HFFc6 (cell line): Measurements from ENCODE around the gene XXYLT1. TPM values are rescaled to one million over a fixed set of nuclear protein-coding genes. Genes with fewer than 3 reads are reported as not detected.

Experiments used
- DNase-seq: peaks from one replicate; pipeline ENCODE4 v3.0.0-alpha.2; 2018
- H3K27ac Mint-ChIP-seq: 2 replicates; pipeline ENCODE4 v1.8.0; 2020; ENCODE audit warnings: mild to moderate bottlenecking, mixed read lengths
- H3K27me3 Mint-ChIP-seq: 2 replicates; pipeline ENCODE4 v1.8.0; 2021; ENCODE audit warnings: mild to moderate bottlenecking, moderate library complexity, mixed read lengths; ENCODE audit not compliant: insufficient read depth
- H3K36me3 Mint-ChIP-seq: 2 replicates; pipeline ENCODE4 v1.8.0; 2021; ENCODE audit warnings: low read depth, mixed read lengths
- H3K4me1 Mint-ChIP-seq: 2 replicates; pipeline ENCODE4 v1.8.0; 2020; ENCODE audit warnings: low read depth, mixed read lengths
- H3K4me3 Mint-ChIP-seq: 2 replicates; pipeline ENCODE4 v1.8.0; 2020; ENCODE audit warnings: mild to moderate bottlenecking, moderate library complexity, mixed read lengths
- H3K9me3 Mint-ChIP-seq: 2 replicates; pipeline ENCODE4 v1.8.0; 2020; ENCODE audit warnings: mild to moderate bottlenecking, mixed read lengths
- total RNA-seq, 6 experiments: library from RNA; stranded (reverse); fragmentation: NEBNext Ultra II Directional; extraction: Animal tissue kit (Norgen Biotek cat#: 25700); gene quantifications; 2 replicates in 1 of 6; 3 replicates in 5 of 6; pipeline ENCODE4 v1.2.3, GENCODE V29; 2021
- TF ChIP-seq, protein P1 (sequence below): fragments of 200-600 bp; sonication (generic); IDR thresholded peaks from 2 replicates; pipeline ENCODE4 v1.5.0; 2021; ENCODE audit warnings: antibody characterized with exemption, mild to moderate bottlenecking

XXYLT1 gene
- total RNA-seq, 6 experiments from 2014 or later: 16.9 to 24.2 (median 18.3) TPM

DNA sequence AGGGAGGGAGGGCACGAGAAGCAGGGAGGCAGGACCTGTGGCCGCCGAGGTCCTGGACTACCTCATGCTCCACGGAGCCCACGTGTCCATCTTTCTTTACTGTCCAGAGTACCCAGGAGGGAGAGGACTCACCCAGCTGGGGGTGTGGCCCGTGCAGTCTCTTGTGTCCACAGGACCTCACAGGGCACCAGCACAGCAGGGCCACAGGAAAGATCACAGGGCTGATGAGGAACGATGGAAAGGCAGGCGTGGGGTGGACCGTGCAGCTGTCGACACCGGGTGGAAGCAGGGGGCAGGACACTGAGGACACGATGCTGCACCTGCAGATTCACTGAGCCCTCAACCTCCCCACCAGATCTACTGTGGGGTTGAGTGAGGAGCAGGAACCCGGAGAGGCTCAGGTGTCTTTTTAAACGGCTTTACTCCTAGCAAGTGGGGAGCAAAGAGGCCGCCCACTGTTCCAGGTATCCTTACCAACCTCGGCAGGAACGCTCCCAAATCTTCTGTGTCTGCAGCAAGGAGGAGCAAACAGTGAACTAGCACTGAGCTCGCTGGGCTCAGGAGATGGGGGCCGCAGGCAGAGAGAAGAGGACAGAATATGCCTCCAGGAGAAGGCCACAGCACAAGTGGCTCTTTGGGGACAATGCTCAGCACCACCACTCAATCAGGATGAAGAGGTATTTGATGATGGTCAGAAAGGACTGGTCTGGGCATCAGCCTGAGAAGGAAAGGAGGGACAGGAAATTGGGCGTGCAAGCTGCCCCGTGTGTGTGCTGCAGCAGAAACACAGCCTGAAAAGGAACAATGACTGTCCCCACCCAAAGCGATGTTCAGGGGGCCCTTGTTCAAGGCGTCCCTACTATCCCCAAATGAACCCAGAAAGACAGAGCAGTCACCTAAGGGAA lies 198.8 kb downstream of the XXYLT1 start:
- no peaks in the 10 kb centered on the region for H3K27me3 Mint-ChIP-seq
- H3K4me1 Mint-ChIP-seq: no peaks in the 10 kb centered on the region
- no peak overlapping the region for H3K27ac Mint-ChIP-seq
- no peak for DNase-seq
- H3K36me3 Mint-ChIP-seq: peaks cover 9% of the 10 kb centered on the region; the same call in 1 of the 2 replicates
- TF ChIP-seq, protein P1, sequence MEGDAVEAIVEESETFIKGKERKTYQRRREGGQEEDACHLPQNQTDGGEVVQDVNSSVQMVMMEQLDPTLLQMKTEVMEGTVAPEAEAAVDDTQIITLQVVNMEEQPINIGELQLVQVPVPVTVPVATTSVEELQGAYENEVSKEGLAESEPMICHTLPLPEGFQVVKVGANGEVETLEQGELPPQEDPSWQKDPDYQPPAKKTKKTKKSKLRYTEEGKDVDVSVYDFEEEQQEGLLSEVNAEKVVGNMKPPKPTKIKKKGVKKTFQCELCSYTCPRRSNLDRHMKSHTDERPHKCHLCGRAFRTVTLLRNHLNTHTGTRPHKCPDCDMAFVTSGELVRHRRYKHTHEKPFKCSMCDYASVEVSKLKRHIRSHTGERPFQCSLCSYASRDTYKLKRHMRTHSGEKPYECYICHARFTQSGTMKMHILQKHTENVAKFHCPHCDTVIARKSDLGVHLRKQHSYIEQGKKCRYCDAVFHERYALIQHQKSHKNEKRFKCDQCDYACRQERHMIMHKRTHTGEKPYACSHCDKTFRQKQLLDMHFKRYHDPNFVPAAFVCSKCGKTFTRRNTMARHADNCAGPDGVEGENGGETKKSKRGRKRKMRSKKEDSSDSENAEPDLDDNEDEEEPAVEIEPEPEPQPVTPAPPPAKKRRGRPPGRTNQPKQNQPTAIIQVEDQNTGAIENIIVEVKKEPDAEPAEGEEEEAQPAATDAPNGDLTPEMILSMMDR: no peak
- H3K9me3 Mint-ChIP-seq: no peaks in the 10 kb centered on the region
- no peak overlapping the region for H3K4me3 Mint-ChIP-seq

DNA sequence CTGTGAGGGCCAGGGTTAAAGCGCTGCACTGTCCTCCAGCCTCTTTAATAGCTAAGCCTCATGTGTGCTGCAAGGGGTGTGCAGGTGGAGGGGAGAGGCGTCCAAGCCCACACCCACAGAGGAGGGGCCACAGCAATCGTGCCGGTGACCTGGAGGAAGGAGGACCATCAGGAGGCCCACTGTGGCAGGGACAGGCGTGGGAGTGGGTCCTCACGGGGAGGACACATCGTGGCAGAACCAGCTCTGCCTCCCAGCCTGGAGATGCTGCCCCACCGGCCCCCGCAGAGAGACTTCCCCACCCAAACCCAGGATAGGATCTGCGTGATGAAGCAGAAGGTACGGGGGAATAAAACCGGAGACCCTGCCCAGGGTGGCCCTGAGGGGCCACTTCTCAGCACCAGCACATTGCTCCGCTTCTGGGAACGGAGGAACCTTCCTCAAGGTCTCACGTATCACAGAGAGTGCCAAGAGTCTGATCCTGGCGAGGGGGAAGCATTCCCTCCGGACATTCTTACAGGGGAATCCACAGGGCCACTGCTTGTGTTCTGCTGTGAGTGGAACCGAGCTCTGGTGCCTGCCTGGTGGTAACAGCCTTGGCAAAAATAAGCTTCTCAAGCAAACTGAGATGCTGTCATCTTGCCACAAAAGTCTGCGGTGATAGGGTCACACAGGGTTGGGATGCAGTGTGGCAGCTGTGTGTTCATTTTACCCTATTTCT lies 199.8 kb downstream of the XXYLT1 start:
- TF ChIP-seq, protein P1: no peak
- no peak for DNase-seq
- no peaks in the 10 kb centered on the region for H3K27me3 Mint-ChIP-seq
- no peaks in the 10 kb centered on the region for H3K9me3 Mint-ChIP-seq
- H3K4me3 Mint-ChIP-seq: no peak overlapping the region
- no peaks in the 10 kb centered on the region for H3K4me1 Mint-ChIP-seq
- H3K27ac Mint-ChIP-seq: no peak overlapping the region
- H3K36me3 Mint-ChIP-seq: peaks cover 16% of the 10 kb centered on the region; the same call in 1 of the 2 replicates

DNA sequence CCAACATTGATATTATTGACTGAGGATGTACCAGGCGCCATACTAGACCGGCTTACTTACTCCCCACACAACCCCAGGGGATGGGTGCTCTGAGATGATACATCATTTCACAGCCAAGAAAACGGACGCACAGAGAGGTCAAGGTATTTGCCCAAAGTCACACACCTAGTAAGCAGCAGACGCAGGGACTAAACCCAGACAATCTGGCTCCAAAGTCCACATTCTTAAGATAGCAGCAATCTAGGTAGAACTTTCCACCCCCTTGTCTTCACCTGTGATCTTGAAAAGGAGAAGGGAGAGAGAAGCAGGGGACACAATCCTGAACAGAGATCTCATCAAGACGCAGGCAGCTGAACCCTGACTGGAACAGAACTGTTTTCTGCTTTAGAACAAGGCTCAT lies 200.6 kb downstream of the XXYLT1 start:
- H3K27ac Mint-ChIP-seq: no peak overlapping the region
- no peaks in the 10 kb centered on the region for H3K4me1 Mint-ChIP-seq
- H3K9me3 Mint-ChIP-seq: no peaks in the 10 kb centered on the region
- H3K36me3 Mint-ChIP-seq: peaks cover 16% of the 10 kb centered on the region; the same call in 1 of the 2 replicates
- H3K27me3 Mint-ChIP-seq: no peaks in the 10 kb centered on the region; the same call in 1 of the 2 replicates
- no peak for DNase-seq
- no peak overlapping the region for H3K4me3 Mint-ChIP-seq
- TF ChIP-seq, protein P1: no peak

DNA sequence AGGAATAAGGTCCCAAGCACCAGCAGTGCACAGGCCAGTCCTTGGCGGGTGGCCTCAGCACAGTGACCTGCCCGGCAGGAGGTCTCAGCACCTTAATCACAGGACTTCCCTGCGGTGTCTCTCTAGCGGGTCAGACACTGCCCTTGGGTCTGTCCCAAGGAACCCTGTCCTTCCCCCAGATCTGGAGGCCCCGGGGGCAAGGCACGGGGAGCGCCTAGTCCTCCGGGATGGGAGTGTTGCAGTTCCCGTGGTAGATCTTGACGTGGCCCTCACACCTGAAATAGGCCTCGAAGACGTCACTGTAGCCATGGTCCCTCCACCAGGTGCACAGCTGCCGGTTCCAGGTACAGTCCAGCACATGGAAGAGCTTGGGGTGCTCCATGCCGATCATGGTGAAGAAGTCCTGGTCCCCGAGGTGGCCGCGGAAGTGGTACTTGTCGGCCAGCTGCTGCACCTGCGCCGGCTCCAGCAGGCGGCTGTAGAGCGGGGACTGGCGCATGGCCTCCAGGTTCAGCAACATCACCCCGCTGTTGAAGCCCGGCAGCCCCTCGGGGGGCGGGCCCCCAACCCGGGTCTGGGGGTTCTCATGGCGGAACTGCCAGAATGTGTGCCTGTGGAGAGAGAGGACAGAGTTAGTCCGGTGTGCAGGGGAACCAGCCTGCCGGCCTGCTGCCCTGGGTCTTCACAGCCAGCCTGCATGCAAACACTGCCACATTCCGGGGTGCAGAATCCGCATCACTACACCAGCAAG lies 201.3 kb downstream of the XXYLT1 start:
- H3K27ac Mint-ChIP-seq: no peak overlapping the region

More for the DNA sequence above, 201.3 kb downstream of the XXYLT1 start:
- no peak overlapping the region for H3K4me3 Mint-ChIP-seq
- H3K4me1 Mint-ChIP-seq: no peaks in the 10 kb centered on the region
- peaks cover 16% of the 10 kb centered on the region; the same call in 1 of the 2 replicates for H3K36me3 Mint-ChIP-seq
- H3K27me3 Mint-ChIP-seq: no peaks in the 10 kb centered on the region; the same call in 1 of the 2 replicates
- no peaks in the 10 kb centered on the region for H3K9me3 Mint-ChIP-seq
- TF ChIP-seq, protein P1: no peak
- DNase-seq: no peak
